GM10266 (cell line): ENCODE data around the gene GALNT2.

ENCODE experiments used
- DNase-seq: peaks from one replicate; pipeline ENCODE4 v3.0.0; 2012; ENCODE audit errors: extremely low spot score
- CTCF ChIP-seq: IDR thresholded peaks from 2 replicates; pipeline ENCODE4 v1.5.1; 2012; ENCODE audit warnings: mild to moderate bottlenecking, low read depth; ENCODE audit not compliant: control insufficient read depth, insufficient read depth; ENCODE audit errors: missing control alignments

Gene GALNT2

GRCh38 chr1:230204842-230205241 lies 137.8 kb downstream of the GALNT2 start:
- DNase-seq: no peak
- no peak for TF ChIP-seq CTCF

GRCh38 chr1:230205719-230206198 lies 138.7 kb downstream of the GALNT2 start:
- no peak for TF ChIP-seq CTCF
- no peak for DNase-seq

- TF ChIP-seq CTCF: no peak
- no peak for DNase-seq
These were observed 139.2 kb downstream of the GALNT2 start for GRCh38 chr1:230206207-230206606.

GRCh38 chr1:230206976-230207375 lies 139.9 kb downstream of the GALNT2 start:
- no peak for DNase-seq
- TF ChIP-seq CTCF: no peak

GRCh38 chr1:230207598-230207997 lies 140.6 kb downstream of the GALNT2 start:
- TF ChIP-seq CTCF: no peak
- DNase-seq: no peak

- peak; percentile 47 for DNase-seq
- TF ChIP-seq CTCF: no peak
These were observed 141.7 kb downstream of the GALNT2 start for GRCh38 chr1:230208619-230209261.

- no peak for DNase-seq
These were observed 143.4 kb downstream of the GALNT2 start for GRCh38 chr1:230210326-230210980.

More at GRCh38 chr1:230210326-230210980, 143.4 kb downstream of the GALNT2 start:
- TF ChIP-seq CTCF: no peak
